GM12878 (cell line): Measurements from ENCODE around the gene ATXN1. TPM values are rescaled to one million over a fixed set of nuclear protein-coding genes. Genes with fewer than 3 reads are reported as not detected.

Experiments used
- ATF7 ChIP-seq: fragments of 450-650 bp; IDR thresholded peaks from 2 replicates; pipeline ENCODE4 v1.6.1; 2016; ENCODE audit warnings: low read depth, mild to moderate bottlenecking
- IKZF1 ChIP-seq: fragments of 450-650 bp; conservative IDR thresholded peaks from 2 replicates; pipeline ENCODE4 v1.6.1; 2017; ENCODE audit warnings: antibody characterized with exemption, mild to moderate bottlenecking
- LARP7 ChIP-seq: fragments of 450-650 bp; IDR thresholded peaks from 2 replicates; pipeline ENCODE4 v1.6.1; 2017; ENCODE audit warnings: mild to moderate bottlenecking
- POLR2AphosphoS5 ChIP-seq: IDR thresholded peaks from 2 replicates; pipeline ENCODE4 v1.6.1; 2011; ENCODE audit warnings: mild to moderate bottlenecking, low read length, inconsistent platforms
- RUNX3 ChIP-seq: IDR thresholded peaks from 2 replicates; pipeline ENCODE4 v1.6.1; 2012; ENCODE audit warnings: low read length, inconsistent platforms
- SIX5 ChIP-seq: IDR thresholded peaks from 2 replicates; pipeline ENCODE4 v1.6.1; 2011; ENCODE audit warnings: mild to moderate bottlenecking, low read depth, low read length, moderate library complexity; ENCODE audit not compliant: severe bottlenecking
- STAT3 ChIP-seq: IDR thresholded peaks from 2 replicates; pipeline ENCODE4 v1.6.1; 2011; ENCODE audit warnings: low read depth, low read length, improper control_type of control experiment
- YY1 ChIP-seq: IDR thresholded peaks from 2 replicates; pipeline ENCODE4 v1.6.1; 2011; ENCODE audit warnings: low read depth, mild to moderate bottlenecking, low read length
- ZNF217 ChIP-seq: fragments of 450-650 bp; IDR thresholded peaks from 2 replicates; pipeline ENCODE4 v1.6.1; 2017; ENCODE audit warnings: antibody characterized with exemption, mild to moderate bottlenecking
- ZNF384 ChIP-seq: IDR thresholded peaks from 2 replicates; pipeline ENCODE4 v1.6.1; 2012; ENCODE audit warnings: low read depth, mild to moderate bottlenecking, low read length, improper control_type of control experiment, borderline replicate concordance
- polyA plus RNA-seq, 11 experiments: library from polyadenylated mRNA; depleted of rRNA in 4 of 11; unstranded in 6 of 11; stranded (reverse) in 5 of 11; fragments of >200 nt; fragmentation: Nextera tagmentation in 4 of 11; fragmentation: Illumina TruSeq in 1 of 11; extraction: Ambion mirVana in 4 of 11; extraction: Trizol in 1 of 11; gene quantifications; 1 replicate in 1 of 11; 2 replicates in 10 of 11; pipeline versions ENCODE4 v1.2.1 to v1.2.3, GENCODE V29; 2011 to 2016; ENCODE audit warnings: inconsistent platforms in 2 of 11, missing spikeins in 2 of 11, low read depth in 1 of 11
- total RNA-seq, 4 experiments: library from RNA; depleted of rRNA in 3 of 4; stranded (reverse); fragments of >200 nt in 3 of 4; fragmentation: Illumina TruSeq in 1 of 4; extraction: Trizol in 1 of 4; gene quantifications; 2 replicates each; pipeline versions ENCODE4 v1.2.1 to v1.2.3, GENCODE V29; 2013 to 2021
- TF ChIP-seq, protein P1 (sequence below): IDR thresholded peaks from 2 replicates; pipeline ENCODE4 v1.6.1; 2012; ENCODE audit warnings: low read depth, low read length, improper control_type of control experiment
- TF ChIP-seq, protein P2 (sequence below): fragments of 450-650 bp; IDR thresholded peaks from 2 replicates; pipeline ENCODE4 v1.6.1; 2016; ENCODE audit warnings: mild to moderate bottlenecking, moderate library complexity, borderline replicate concordance
- TF ChIP-seq, protein P3 (sequence below): IDR thresholded peaks from 2 replicates; pipeline ENCODE4 v1.6.1; 2012; ENCODE audit warnings: low read depth, low read length, improper control_type of control experiment

Gene ATXN1
- total and polyA plus RNA-seq, 10 of the 15 experiments (the other 5 are each of a cell fraction or from before 2014, with no cell fraction given), result 12.2 to 51.2 (median 20.5) TPM

DNA sequence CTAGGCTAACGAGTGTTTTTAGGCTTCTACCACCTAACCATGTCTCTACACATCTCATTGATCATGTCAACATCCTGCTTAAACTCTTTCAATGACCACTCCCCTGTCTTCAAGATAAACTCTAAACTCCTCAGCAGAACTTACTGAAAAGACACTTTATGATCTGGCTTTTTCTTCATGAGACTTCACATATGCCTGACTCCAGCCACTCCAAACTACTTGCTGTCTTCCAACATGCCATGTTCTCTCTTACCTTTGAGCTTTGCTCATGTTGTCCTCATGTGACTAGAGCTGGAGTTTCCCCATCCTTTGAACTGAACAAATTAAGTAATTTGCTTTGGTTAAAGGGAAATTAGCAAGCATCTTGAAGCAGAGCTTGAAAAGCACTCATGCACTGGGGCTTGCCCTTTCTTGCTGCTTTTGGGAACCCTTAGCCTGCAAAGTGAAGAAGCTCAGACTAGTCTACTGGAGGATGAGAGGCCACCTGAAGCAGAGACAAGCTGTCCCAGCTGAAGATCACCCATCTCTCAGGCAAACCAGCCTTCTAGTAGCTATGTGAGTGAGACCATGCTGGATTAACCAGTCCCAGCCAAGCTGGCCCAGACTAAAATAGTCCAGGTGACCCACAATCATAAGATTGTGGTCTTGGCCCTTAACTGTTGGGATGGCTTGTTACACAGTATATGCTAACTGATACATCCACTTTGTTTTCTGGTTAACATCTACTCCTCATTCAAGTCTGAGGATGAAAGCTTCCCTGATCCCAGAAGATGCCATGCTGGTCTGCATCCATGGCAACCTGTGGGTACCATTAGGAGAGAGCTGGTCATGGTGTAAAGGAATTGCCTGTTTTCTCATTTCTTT, 287.1 kb downstream of the ATXN1 start (continued):
- TF ChIP-seq, protein P1, sequence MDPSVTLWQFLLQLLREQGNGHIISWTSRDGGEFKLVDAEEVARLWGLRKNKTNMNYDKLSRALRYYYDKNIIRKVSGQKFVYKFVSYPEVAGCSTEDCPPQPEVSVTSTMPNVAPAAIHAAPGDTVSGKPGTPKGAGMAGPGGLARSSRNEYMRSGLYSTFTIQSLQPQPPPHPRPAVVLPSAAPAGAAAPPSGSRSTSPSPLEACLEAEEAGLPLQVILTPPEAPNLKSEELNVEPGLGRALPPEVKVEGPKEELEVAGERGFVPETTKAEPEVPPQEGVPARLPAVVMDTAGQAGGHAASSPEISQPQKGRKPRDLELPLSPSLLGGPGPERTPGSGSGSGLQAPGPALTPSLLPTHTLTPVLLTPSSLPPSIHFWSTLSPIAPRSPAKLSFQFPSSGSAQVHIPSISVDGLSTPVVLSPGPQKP, result no peak
- TF ChIP-seq YY1 (0 out of 2 replicates have a peak, but pooled peaks have one; percentile 30), IKZF1 (no peak), STAT3 (no peak), ZNF217 (no peak), ATF7 (no peak), SIX5 (no peak), RUNX3 (0 out of 2 replicates have a peak, but pooled peaks have one; percentile 24), POLR2AphosphoS5 (peak; percentile 77), ZNF384 (no peak), LARP7 (peak; percentile 28; the same call in 1 of the 2 replicates)
- TF ChIP-seq, protein P2, sequence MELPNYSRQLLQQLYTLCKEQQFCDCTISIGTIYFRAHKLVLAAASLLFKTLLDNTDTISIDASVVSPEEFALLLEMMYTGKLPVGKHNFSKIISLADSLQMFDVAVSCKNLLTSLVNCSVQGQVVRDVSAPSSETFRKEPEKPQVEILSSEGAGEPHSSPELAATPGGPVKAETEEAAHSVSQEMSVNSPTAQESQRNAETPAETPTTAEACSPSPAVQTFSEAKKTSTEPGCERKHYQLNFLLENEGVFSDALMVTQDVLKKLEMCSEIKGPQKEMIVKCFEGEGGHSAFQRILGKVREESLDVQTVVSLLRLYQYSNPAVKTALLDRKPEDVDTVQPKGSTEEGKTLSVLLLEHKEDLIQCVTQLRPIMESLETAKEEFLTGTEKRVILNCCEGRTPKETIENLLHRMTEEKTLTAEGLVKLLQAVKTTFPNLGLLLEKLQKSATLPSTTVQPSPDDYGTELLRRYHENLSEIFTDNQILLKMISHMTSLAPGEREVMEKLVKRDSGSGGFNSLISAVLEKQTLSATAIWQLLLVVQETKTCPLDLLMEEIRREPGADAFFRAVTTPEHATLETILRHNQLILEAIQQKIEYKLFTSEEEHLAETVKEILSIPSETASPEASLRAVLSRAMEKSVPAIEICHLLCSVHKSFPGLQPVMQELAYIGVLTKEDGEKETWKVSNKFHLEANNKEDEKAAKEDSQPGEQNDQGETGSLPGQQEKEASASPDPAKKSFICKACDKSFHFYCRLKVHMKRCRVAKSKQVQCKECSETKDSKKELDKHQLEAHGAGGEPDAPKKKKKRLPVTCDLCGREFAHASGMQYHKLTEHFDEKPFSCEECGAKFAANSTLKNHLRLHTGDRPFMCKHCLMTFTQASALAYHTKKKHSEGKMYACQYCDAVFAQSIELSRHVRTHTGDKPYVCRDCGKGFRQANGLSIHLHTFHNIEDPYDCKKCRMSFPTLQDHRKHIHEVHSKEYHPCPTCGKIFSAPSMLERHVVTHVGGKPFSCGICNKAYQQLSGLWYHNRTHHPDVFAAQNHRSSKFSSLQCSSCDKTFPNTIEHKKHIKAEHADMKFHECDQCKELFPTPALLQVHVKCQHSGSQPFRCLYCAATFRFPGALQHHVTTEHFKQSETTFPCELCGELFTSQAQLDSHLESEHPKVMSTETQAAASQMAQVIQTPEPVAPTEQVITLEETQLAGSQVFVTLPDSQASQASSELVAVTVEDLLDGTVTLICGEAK, result no peak
- TF ChIP-seq, protein P3, sequence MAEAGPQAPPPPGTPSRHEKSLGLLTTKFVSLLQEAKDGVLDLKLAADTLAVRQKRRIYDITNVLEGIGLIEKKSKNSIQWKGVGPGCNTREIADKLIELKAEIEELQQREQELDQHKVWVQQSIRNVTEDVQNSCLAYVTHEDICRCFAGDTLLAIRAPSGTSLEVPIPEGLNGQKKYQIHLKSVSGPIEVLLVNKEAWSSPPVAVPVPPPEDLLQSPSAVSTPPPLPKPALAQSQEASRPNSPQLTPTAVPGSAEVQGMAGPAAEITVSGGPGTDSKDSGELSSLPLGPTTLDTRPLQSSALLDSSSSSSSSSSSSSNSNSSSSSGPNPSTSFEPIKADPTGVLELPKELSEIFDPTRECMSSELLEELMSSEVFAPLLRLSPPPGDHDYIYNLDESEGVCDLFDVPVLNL, result no peak
- TF ChIP-seq, all 136 proteins: peak for 24
